Effector CD8-positive, alpha-beta T cell (primary cell): Measurements from ENCODE around the gene RC3H1.
"Not testable (repeated sequence)": the region's sequence is repeated elsewhere in the genome, so short reads cannot be mapped to it uniquely, and the experiment has no call there.

ENCODE experiments used
- DNase-seq: peaks from one replicate; lab custom pipeline; 2025; lab: John Stamatoyannopoulos, UW

The RC3H1 gene

GRCh38 chr1:173946380-173946921 lies 75.7 kb downstream of the RC3H1 start:
- no peak for DNase-seq

DNA sequence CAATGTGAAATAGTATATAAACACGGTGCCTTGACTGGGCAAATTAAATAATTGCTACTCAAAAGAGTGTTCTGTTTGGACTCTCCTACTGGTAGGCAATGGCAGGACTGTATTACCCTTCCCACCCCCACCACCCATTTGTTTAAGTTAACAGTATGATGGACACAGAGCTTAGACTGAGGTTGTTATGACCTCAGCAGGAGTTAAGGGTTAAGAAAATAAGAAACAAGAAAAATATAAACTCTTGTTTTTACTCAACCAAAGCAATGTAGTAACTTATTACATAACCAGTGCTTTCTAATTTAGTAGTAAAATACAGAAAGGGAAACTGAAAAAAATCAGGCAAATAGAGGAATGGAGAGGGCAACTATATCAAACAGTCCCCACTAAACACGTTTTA lies 85.1 kb downstream of the RC3H1 start:
- DNase-seq: no peak

- DNase-seq: no peak
Measured at GRCh38 chr1:173934440-173934839, 87.7 kb downstream of the RC3H1 start.

DNA sequence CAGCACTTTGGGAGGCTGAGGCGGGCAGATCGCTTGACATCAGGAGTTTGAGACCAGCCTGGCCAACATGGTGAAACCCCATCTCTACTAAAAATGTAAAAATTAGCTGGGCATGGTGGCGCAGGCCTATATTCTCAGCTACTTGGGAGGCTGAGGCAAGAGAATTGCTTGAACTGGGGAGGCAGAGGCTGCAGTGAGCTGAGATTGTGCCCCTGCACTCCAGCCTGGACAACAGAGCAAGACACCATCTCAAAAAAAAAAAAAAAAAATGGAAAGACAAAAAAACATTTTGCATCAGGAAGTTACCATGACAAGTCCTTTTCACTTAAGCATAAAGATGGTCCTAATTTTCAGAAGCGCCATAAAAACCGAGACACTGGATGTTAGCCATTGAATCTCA lies 91.6 kb downstream of the RC3H1 start:
- DNase-seq: not testable (repeated sequence)

DNA sequence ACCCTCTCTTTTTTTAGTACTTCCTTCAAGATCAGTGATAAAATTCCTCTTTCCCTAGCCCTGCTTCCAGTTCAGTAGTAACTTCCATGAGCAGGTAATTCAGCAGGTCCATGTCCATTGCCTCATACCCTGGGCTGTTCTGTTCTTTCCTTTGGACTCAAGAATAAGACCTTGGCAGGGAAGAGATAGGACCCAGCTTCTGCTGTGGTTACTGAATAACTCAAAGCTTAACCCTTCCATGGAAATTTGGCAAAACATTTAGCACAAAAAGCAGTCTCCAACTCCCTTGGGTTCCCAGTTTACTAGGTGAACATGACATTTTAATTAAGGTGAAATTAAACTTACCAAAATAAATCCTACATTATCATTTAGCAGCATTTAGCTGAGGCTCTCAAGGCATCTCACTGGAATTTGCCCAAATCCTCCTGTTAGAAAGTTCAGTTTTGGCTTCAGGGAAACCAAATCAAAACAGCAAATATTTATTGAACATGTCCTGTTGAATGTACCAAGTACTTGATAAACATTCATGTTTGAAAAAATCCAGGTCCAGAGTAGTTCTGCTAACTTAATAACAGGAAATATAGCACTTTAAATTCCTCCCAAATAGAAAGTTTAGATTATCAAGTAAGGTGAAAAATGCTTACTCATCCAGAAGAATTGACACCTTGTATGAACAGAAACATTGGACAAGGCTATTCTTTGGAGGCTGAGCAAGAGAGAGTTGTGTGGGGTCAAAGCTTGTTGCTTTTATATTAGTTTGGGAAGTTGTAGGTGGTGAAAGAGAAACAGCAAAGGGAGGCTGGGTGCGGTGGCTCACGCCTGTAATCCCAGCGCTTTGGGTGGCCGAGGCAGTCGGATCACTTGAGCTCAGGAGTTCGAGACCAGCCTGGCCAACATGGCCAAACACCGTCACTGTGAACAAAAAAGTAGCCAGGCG lies 96.6 kb downstream of the RC3H1 start:
- no peak for DNase-seq

DNA sequence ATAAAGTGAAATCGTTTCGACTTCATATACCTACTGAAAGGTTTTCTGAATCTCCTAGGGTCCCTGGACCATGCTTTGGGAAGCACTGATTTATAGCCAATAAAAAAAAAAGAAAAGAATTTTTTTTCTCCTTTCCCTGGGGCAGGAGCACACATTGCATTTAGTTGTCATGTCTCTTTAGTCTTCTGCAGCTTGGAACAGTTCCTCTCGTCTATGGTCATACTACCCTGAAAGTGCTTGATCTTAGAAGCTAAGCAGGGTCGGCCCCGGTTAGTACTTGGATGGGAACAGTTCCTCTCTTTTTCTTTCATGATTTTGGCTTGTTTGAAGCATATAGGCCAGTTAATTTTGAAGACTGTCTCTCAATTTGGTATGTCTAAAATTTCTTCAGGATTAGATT lies 101.3 kb downstream of the RC3H1 start:
- DNase-seq: no peak

DNA sequence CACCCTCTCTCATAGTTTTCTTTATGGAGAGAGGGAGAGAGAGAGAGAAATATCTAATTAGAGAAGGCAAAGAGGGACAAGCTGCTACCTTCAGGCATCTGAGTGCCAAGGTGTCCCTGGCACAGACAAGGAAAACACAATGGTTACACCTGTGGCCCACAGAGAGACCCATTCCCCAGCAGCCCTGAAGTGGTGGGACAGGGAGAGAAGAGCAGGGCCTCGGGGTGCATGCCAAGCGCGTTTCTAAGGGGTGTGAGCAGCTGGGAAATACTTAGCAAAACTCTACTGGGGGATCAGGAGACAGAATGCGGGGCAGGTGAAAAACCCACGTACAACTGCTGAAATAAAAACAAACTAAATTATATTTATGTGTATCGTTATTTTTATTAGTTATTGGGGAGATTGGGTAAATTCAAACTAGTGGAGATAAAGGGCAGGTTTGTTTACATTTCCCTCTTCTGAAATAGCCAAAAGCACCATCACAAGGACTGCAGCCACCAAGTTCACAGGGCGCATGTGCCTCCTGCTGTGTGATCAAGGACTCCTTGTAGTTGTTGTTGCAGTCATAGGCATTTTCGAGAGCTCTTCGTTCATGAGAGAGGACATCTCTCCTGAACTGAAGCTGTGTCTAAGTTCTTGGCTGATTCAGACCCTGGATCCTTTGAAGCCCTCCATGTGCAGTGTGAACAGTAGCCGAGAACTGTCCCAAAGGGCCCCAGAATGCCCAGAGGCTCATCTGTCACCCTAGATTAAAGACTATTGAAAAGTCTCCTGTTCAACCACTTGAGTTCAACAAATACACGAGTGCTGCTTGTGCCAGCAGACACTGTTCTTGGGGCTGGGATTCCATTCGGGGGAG lies 104.3 kb downstream of the RC3H1 start:
- no peak for DNase-seq

- DNase-seq: no peak
Measured at GRCh38 chr1:173917149-173917548, 105.0 kb downstream of the RC3H1 start, which contains the start of gene SERPINC1. Gene SERPINC1, minus strand, starts transcription at chr1:173917327. Its CDS starts 68 bp downstream, at chr1:173917259.

- DNase-seq: no peak
Measured at GRCh38 chr1:173916667-173917066, 105.5 kb downstream of the RC3H1 start.

- DNase-seq: no peak
Measured at GRCh38 chr1:173915596-173915995, 106.6 kb downstream of the RC3H1 start.

GRCh38 chr1:173914366-173914871 lies 107.7 kb downstream of the RC3H1 start:
- no peak for DNase-seq

- DNase-seq: no peak
Measured at GRCh38 chr1:173913111-173913510, 109.0 kb downstream of the RC3H1 start.

DNA sequence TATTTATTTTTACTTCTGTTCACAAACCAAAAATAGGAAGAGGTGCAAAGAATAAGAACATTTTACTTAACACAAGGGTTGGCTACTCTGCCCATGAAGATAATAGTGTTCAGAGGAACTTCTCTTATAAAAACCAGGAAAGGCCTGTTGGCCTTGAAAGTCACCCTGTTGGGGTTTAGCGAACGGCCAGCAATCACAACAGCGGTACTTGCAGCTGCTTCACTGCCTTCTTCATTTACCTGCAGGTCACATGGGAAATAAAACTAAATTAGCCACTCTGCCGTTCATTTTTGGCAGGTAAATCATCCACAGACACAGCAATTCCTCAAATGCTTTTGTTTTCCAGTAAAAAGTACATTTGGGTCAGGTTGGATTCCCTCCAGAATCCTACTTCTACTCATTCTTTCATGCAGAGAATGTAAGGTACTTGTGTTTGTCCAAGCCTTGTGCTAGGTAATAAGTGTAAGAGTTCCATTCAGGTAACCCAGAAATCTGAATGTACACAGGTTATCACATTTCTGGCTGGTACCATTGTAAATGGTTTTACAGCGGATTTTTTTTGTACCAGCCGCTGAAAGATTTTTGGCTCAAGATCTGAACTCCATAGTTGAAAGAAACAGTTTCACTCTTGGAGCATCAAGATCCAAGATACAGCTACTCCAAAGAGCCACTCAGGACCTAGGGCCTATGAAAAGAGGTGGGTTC lies 118.2 kb downstream of the RC3H1 start:
- no peak for DNase-seq

- no peak for DNase-seq
Measured at GRCh38 chr1:173900992-173901391, 121.2 kb downstream of the RC3H1 start.

DNA sequence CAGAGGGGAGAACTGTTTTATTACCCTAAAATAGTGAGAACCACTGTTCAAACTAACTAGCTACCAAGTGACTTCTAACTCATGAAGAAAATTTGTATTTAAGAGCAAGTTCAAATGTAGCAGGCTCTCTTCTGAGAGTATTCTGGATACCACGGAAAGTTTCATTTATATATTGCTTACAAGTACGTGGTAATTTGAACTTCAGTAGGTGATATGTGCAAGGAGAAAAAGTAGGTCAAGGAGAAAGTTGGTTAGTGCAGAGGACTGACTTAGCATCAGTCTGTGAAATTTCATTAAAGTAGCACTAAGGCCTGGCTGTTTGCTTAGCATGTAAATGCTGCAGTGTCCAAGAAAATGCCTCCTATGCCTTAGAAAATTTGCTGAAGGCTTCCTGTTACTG lies 121.7 kb downstream of the RC3H1 start:
- no peak for DNase-seq

DNA sequence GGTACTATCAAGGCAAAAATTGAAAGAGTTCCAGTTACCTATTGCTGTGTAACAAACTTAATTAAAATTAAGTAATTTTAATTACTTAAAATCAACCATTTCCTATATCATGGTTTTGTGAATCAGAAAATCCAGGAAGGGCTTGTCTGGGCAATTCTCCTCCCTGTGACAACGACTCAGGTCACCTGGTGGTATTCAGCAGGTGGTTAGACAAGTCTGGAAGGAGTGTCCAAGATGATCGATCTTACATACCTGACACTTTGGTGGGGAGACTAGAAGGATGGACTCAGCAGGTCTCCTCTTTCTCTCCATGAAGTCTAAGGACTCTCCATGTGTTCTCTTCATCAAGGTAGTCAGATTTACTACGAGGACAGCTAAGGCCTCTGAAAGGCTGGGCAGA lies 128.0 kb downstream of the RC3H1 start:
- DNase-seq: no peak

DNA sequence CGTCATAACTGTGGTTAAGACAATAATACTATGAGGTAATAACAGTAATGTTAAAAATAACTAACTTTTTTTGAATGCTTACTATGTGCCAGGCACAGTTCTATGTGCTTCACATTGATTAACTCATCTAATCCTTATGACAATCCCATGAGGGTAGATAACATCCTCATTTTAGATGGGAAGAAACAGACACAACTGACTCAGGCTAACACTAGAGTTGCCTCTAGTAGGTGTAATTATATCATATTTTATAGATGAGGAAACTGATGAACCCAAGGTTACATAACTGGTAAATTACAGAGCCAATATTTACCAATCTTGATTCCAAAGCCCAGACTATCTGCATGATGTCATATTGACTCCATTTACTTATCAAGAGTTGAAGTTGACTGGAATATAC lies 128.5 kb downstream of the RC3H1 start:
- DNase-seq: no peak

GRCh38 chr1:173889885-173890284 lies 132.3 kb downstream of the RC3H1 start:
- no peak for DNase-seq

DNA sequence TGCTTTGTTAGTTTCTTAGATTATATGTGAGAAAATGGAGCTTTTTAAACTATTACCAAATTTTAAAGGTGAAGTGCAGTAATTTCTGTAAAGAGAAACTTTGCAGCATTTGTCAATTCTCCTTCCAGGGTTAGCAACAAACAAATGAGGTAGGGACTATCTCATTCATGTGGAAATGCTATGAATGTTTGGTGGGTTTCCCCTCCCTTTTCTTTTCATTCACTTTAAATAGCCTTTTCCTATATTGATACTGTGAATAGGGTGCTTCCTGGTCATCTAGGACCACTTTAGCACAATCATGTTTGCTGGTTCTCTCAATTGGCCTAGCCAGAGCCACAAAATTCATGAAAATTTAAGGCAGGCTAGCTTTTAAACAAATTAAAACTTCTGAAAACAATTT lies 133.4 kb downstream of the RC3H1 start:
- no peak for DNase-seq

DNA sequence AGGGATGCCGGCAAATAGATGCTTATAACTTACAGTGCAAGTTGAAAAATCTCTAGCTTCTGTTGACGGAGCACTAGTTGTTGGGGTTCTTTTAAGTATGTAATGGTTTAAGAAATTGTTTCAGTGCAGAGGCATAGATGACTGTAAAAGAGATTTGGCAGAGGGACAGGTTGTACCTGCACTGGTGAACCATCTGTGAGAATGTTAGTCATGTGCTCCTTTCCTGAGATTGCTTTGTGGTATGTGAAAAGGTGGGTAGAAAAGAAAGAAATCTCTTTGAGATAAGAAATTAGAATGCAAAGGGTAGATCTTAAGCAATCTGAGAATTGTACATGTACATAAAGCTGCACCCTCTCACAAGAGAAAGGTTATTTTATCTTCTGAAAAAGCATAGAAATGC lies 134.5 kb downstream of the RC3H1 start:
- no peak for DNase-seq

- no peak for DNase-seq
Measured at GRCh38 chr1:173886746-173887611, 135.2 kb downstream of the RC3H1 start.
